Activated CD4-positive, alpha-beta T cell treated with anti-CD3 and anti-CD28 coated beads, Interleukin-2, amount 10 ng/mL, durations not matched to agents 24 days and 14 days (primary cell): ENCODE results near the gene E2F2. TPM values are rescaled to one million over a fixed set of nuclear protein-coding genes. Genes with fewer than 3 reads are reported as not detected.

Experiments
- total RNA-seq: library from RNA; stranded (reverse); gene quantifications from 2 replicates; pipeline ENCODE4 v1.2.3, GENCODE V29; 2022

The E2F2 gene
- total RNA-seq, 1 donor from 2014 or later: 33.7 TPM

Other genes with a start within 250 kb of the E2F2 start
- 229 and 235 TPM in 2 replicates for gene HNRNPR, start 186.9 kb downstream of the E2F2 start, total RNA-seq
- gene ZNF436, start 161.4 kb downstream of the E2F2 start, total RNA-seq: 5.2 TPM in 2 replicates
- 6.7 and 7.8 TPM in 2 replicates for gene TCEA3, start 106.5 kb downstream of the E2F2 start, total RNA-seq
- 0.40 and 0.63 TPM in 2 replicates for gene ASAP3, start 47.1 kb downstream of the E2F2 start, total RNA-seq
- 21.2 and 23.5 TPM in 2 replicates for gene ID3, start 28.3 kb upstream of the E2F2 start, total RNA-seq
- 1,147 and 1,194 TPM in 2 replicates for gene RPL11, start 160.6 kb upstream of the E2F2 start, total RNA-seq
- 51.9 and 54.3 TPM in 2 replicates for gene ELOA, start 212.2 kb upstream of the E2F2 start, total RNA-seq
- 83.0 and 88.6 TPM in 2 replicates for gene PITHD1, start 247.2 kb upstream of the E2F2 start, total RNA-seq